IPS-18a (cell line): ENCODE data around the gene C8B.

Source experiments
- H3K27ac ChIP-seq: one replicate; pipeline ENCODE4 v1.5.1; 2013; ENCODE audit warnings: low read length
- H3K27me3 ChIP-seq: one replicate; pipeline ENCODE4 v1.6.1; 2013; ENCODE audit warnings: mild to moderate bottlenecking, low read length; ENCODE audit not compliant: control insufficient read depth, insufficient read depth
- H3K36me3 ChIP-seq: one replicate; pipeline ENCODE4 v1.6.1; 2013; ENCODE audit warnings: low read depth, low read length; ENCODE audit not compliant: control insufficient read depth
- H3K4me1 ChIP-seq: one replicate; pipeline ENCODE4 v1.6.1; 2013; ENCODE audit warnings: low read depth, low read length; ENCODE audit not compliant: control insufficient read depth
- H3K4me3 ChIP-seq: one replicate; pipeline ENCODE4 v1.5.1; 2013; ENCODE audit warnings: low read length
- H3K9ac ChIP-seq: one replicate; pipeline ENCODE4 v1.6.1; 2013; ENCODE audit warnings: mild to moderate bottlenecking, low read length, moderate library complexity
- H3K9me3 ChIP-seq: one replicate; pipeline ENCODE4 v1.6.1; 2013; ENCODE audit warnings: low read depth, low read length; ENCODE audit not compliant: control insufficient read depth

The C8B gene

DNA sequence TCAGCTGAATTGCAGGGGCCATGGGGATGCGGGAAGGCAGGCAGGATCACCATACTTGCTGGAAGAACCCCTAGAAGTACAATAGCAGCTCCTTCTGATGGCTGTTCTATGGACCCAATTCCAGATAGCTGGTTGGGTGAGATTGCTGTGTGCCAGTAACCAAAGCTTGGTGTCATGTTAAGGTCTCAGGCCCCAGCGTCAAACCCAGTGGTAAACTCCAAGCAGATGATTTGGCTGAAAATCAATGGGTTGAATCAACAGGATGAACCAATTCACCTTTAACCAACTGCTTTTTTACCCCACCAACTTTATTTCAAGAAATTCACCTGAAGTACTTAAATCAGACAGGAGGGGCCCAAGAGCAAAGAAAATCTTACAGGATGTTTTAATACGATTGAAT is 37.8 kb downstream of the C8B start:
- no peaks in the 10 kb centered on the region for H3K27me3 ChIP-seq
- peaks cover 14% of the 10 kb centered on the region for H3K4me1 ChIP-seq
- no peaks in the 10 kb centered on the region for H3K36me3 ChIP-seq
- no peak overlapping the region for H3K27ac ChIP-seq
- no peak overlapping the region for H3K9ac ChIP-seq
- H3K4me3 ChIP-seq: no peak overlapping the region
- H3K9me3 ChIP-seq: no peaks in the 10 kb centered on the region

DNA sequence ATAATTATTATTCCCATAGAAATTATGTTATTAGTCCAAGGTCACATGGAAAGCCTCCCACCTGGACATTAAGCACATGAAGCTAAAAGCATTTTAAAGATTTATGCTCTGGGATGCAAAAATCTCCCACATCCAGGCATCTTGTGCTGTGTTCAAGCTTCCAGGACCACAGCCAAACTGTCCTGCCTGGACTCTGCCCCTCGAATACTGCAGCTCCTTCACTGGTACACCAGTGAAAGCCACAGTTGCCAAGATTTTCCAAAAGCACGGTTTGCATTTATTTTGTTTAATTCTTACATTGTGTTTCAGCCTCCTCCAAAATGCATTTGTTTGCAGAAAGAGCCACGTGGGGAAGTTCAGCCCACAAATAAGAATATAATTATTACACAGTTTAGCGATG is 38.6 kb downstream of the C8B start:
- H3K4me1 ChIP-seq: peaks cover 14% of the 10 kb centered on the region
- H3K36me3 ChIP-seq: no peaks in the 10 kb centered on the region
- H3K9ac ChIP-seq: no peak overlapping the region
- H3K9me3 ChIP-seq: no peaks in the 10 kb centered on the region
- no peaks in the 10 kb centered on the region for H3K27me3 ChIP-seq
- no peak overlapping the region for H3K4me3 ChIP-seq
- H3K27ac ChIP-seq: no peak overlapping the region

DNA sequence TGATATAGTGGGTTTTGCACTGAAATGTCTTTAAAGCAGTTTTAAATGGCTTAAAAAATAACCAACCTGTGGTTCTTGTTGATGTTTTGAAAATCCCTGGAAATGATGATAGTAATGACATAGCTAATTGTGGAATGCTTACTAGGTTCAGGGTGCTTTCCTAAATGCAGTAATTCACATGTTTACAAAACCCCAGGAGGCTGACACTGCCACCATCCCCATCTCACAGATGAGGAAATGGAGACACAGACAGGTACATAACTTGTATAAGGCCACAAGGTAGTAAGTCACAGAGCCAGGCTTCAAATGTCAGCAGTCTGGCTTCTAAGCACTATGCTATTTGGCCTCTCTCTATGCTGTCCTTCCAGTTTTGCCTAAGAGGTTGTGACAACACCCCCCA is 40.6 kb downstream of the C8B start:
- Histone ChIP-seq H3K9me3 (no peaks in the 10 kb centered on the region), H3K4me3 (no peak overlapping the region), H3K4me1 (peaks cover 14% of the 10 kb centered on the region), H3K27me3 (no peaks in the 10 kb centered on the region), H3K36me3 (no peaks in the 10 kb centered on the region), H3K27ac (no peak overlapping the region), H3K9ac (no peak overlapping the region)

DNA sequence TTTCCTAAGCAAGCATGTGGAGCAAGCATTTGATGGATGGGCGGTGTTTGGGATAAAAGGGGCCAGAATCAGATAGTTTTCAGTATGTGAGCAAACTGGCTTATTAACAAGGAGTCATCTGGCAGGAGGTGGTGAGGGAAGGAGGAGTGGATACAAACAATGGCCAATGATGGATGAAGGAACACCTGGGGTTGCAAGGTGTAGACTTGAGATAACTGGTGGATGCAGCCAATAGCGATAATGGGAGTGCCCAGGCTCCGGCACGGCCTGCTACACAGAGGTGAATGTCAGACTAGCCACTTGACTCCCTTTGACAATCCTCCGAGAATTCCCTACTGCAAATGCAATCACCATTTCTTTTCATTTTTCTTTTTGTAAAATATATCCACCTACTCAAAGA is 41.7 kb downstream of the C8B start:
- no peaks in the 10 kb centered on the region for H3K9me3 ChIP-seq
- peaks cover 14% of the 10 kb centered on the region for H3K4me1 ChIP-seq
- H3K36me3 ChIP-seq: no peaks in the 10 kb centered on the region
- H3K4me3 ChIP-seq: no peak overlapping the region
- H3K27ac ChIP-seq: no peak overlapping the region
- no peaks in the 10 kb centered on the region for H3K27me3 ChIP-seq
- no peak overlapping the region for H3K9ac ChIP-seq

DNA sequence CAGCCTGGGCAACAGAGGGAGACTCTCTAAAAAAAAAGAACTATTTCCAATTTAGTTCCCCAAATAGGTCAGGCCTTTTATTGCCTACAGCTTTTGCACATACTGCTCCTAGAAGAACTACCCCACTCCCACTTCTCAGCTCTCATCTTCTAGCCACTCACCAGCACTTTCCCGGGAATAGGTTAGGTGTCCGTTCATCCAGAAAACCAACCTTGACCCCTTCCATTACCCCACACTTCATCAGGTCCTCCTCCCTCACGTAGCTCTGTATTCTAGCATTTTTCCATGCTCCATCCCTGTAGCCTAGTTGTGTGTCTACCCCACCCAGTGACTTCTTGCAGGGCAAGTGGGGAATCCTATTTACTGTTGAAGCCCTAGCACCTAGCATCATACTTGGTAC is 42.6 kb downstream of the C8B start:
- Histone ChIP-seq H3K4me1 (peaks cover 14% of the 10 kb centered on the region), H3K4me3 (no peak overlapping the region), H3K9me3 (no peaks in the 10 kb centered on the region)

DNA sequence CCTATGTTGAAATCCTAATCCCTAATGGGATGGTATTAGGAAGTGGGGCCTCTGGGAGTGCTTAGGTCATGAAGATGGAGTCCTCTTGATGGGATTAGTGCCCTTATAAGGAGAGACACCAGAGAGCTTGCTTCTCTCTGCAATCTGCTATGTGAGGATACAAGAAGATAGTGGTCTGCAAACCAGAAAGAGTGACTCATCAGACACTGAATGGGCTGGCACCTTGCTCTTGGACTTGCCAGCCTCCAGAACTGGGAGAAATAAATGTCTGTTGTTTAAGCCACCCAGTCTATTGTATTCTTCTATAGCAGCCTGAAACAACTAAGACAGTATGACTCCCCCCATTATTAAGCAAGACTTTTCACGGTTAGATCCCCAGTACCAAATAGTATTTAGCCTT is 43.3 kb downstream of the C8B start:
- Histone ChIP-seq H3K4me3 (no peak overlapping the region), H3K9me3 (no peaks in the 10 kb centered on the region), H3K27me3 (no peaks in the 10 kb centered on the region), H3K27ac (no peak overlapping the region), H3K9ac (no peak overlapping the region), H3K36me3 (no peaks in the 10 kb centered on the region), H3K4me1 (peaks cover 14% of the 10 kb centered on the region)

More for the DNA sequence above, 42.6 kb downstream of the C8B start:
- H3K27me3 ChIP-seq: no peaks in the 10 kb centered on the region
- no peak overlapping the region for H3K9ac ChIP-seq
- H3K36me3 ChIP-seq: no peaks in the 10 kb centered on the region
- no peak overlapping the region for H3K27ac ChIP-seq

DNA sequence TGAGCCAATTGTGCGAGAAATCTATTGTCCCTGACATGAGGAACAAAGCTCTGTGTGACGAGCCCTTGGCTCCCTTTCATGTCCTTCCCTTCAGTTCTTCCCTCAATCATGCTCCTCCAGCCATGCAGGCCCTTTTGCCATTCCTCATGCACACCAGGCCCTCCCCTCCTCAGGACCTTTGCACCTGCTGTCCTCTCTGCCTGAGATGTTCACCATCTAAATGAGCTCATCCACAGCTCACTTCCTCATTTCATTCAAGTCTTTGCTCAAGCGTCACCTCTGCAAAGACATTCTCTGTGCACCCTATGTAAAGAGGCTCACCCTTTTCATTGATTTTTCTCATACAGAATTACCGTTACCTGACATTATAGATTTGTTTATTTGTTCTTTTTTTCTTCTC is 43.7 kb downstream of the C8B start:
- Histone ChIP-seq H3K4me1 (peaks cover 16% of the 10 kb centered on the region), H3K4me3 (no peak overlapping the region), H3K27ac (no peak overlapping the region)

DNA sequence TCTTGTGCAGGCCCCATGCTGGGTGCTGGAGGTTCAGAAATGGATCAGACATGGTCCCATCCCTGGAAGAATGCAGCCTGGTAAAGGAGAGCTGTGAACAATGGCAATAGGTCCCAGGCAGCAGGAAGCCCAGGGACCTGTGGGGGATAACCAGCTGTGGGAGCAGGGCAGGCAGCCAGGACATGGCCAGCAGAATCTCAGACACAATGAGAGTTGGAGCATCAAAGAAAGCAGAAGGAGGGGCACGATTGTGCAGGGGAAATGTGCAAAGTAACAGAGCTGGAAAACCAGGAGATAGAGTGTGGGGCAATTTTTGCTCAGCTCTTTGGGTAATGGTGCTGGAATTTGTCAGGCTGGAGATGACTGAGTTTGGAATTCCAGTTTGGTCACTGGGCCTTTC is 44.3 kb downstream of the C8B start:
- Histone ChIP-seq H3K9me3 (no peaks in the 10 kb centered on the region), H3K27ac (no peak overlapping the region), H3K9ac (no peak overlapping the region), H3K27me3 (no peaks in the 10 kb centered on the region), H3K4me1 (peaks cover 22% of the 10 kb centered on the region), H3K36me3 (no peaks in the 10 kb centered on the region), H3K4me3 (no peak overlapping the region)

More for the DNA sequence above, 43.7 kb downstream of the C8B start:
- Histone ChIP-seq H3K9me3 (no peaks in the 10 kb centered on the region), H3K27me3 (no peaks in the 10 kb centered on the region), H3K36me3 (no peaks in the 10 kb centered on the region), H3K9ac (no peak overlapping the region)

DNA sequence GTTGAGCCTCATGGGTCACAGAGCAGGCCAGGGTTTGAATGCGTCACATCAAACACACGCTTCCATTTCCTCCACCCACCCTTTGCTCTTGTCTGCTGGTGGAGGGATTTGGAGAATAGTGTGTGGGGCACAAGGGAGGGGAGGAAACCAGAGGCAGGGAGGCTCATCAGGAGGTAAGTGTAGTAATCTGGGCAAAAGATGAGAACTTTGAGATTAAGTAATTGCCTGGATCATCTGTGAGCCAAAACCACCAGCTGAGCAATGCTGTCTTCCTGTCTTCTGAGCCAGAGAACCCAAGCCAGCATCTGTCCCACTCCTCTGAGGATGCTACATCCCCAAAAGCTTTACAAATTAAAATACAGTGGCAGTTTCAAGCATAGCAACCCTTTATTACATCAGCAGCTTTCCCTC is 45.2 kb downstream of the C8B start:
- no peak overlapping the region for H3K4me3 ChIP-seq
- no peak overlapping the region for H3K9ac ChIP-seq
- no peaks in the 10 kb centered on the region for H3K36me3 ChIP-seq
- H3K27ac ChIP-seq: no peak overlapping the region
- peaks cover 18% of the 10 kb centered on the region for H3K4me1 ChIP-seq
- no peaks in the 10 kb centered on the region for H3K9me3 ChIP-seq
- no peaks in the 10 kb centered on the region for H3K27me3 ChIP-seq

DNA sequence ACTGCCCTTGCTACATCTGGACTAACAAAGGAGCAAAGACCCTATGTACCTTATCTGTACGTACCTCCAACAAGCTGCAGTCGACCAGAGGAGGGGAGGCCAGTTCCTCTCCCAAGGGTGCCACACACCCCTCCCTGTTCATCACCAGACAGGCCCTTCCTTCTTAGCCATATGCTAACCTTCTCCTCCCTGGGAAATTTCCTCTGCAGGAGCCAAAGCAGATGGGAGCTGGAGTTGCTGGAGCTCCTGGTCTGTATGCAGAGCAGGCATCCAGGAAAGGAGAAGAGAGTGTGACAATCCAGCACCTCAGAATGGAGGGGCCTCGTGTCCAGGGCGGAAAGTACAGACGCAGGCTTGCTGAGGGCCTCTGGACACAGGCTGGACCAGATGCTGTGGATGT is 48.5 kb downstream of the C8B start:
- Histone ChIP-seq H3K4me1 (peaks cover 8% of the 10 kb centered on the region), H3K27me3 (no peaks in the 10 kb centered on the region), H3K9ac (no peak overlapping the region)

DNA sequence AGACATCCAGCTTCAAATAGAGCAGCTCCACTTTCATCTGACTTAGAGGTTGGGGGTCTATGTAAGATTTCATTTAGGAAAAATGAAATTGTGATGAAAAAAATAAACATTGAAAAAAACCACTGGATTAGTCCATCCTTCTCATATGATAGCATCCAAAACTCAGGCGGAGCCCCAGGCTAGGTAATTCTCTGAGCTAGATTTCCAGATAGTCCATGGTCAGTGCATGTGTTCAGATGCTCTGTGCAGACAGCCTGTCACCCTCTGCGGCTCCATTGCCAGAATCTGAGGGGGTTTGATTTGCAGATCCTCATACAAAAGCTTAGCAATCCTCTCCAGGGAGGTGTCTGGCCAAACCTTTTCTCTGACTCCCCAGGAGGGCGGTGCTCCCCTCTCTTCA is 49.2 kb downstream of the C8B start:
- peaks cover 8% of the 10 kb centered on the region for H3K4me1 ChIP-seq
- H3K27me3 ChIP-seq: no peaks in the 10 kb centered on the region
- no peak overlapping the region for H3K27ac ChIP-seq
- no peak overlapping the region for H3K4me3 ChIP-seq
- no peak overlapping the region for H3K9ac ChIP-seq
- H3K9me3 ChIP-seq: no peaks in the 10 kb centered on the region
- no peaks in the 10 kb centered on the region for H3K36me3 ChIP-seq

More for the DNA sequence above, 48.5 kb downstream of the C8B start:
- no peak overlapping the region for H3K27ac ChIP-seq
- H3K4me3 ChIP-seq: no peak overlapping the region
- H3K9me3 ChIP-seq: no peaks in the 10 kb centered on the region
- H3K36me3 ChIP-seq: no peaks in the 10 kb centered on the region

DNA sequence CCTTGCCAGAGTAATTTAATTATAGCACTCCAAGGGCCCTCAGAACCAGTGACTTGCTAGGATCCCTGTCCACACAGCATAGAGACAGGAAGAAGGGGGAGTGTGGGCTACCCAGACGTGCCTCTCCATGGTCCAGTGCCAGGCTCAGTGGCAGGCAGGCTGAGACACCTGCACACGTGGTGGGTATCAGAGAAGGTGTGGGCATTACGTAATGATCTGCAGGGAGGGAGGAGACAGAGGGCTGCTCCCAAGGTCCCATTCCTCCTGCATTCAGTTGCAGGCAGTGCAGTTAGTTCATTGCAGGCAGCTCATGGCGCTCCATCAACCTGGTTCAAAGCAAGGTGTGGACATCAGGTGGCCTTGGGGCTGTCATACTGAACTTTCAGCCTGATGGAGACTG is 49.9 kb downstream of the C8B start:
- Histone ChIP-seq H3K36me3 (no peaks in the 10 kb centered on the region), H3K27ac (no peak overlapping the region), H3K27me3 (no peaks in the 10 kb centered on the region), H3K9me3 (no peaks in the 10 kb centered on the region), H3K9ac (no peak overlapping the region), H3K4me1 (peaks cover 8% of the 10 kb centered on the region), H3K4me3 (no peak overlapping the region)
